ENCODE measurements around the gene RNU6-9.

Gene RNU6-9

DNA sequence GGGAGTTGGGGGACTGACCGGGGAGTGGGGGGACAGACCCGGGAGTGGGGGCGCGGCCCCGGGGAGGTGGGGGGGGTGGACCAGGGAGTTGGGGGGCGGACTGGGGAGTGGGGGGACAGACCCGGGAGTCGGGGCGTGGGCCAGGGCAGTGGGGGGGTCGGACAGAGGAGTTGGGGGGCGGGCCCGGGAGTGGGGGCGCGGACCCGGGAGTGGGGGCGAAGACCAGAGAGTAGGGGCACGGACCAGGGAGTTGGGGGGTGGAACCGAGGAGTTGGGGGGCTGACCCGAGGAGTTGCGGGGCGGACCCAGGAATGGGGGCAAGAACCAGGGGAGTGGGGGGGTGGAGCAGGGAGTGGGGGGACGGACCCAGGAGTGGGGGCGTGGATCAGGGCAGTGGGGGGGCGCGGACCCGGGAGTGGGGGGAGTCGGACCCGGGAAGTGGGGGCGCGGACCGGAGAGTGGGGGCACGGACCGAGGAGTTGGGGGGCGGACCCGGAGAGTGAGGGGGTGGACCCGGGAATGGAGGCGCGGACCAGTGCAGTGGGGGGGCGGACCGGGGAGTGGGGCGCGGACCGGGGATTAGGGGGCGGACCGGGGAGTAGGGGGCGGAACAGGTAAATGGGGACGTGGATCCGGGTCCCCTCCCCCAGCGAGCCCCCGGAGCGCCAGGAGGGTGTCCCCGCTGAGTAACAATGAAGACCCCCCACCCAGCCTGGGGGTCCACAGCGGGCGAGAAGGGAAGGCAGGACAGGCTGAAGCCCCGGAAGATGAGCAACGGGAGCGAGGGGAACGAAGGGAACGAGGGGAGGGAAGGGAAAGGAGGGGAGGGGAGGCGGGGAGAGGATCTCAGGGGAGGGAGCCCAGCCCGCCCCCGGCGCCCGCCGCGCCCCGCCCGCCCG, 19.1 kb downstream of the RNU6-9 start:
- H3K9ac ChIP-seq (ENCODE audit: low read length), result peak overlapping the region; percentile 70

DNA sequence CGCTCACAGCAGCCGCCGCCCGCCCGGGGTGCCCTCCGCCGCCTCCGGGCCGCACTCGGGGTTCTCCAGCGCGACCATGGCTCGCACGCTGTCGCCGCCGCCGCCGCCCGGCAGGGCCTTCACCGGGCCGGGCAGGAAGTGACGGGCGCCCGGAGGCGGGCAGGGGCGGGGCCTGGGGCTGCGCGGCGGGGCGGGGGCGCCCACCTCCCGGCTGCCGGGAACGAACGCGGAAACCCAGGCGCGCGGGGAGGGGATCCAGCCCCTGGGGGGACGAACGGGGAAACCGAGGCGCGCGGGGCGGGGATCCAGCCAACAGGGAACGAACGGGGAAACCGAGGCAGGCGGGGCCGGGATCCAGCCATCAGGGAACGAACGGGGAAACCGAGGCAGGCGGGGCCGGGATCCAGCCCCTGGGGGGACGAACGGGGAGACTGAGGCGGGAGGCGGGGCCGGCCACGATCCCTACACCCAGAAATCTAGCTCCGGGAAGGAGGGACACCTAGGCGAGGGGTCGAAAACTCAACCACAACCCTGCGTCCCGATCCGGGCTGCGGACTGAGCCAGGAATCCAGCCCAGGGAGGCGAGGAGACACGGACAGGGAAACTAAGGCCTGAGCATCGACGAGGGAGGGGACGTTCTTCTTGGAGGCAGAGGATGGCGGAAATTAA, 19.9 kb downstream of the RNU6-9 start, which contains the start of gene R3HDM4:
R3HDM4 (minus strand) TSS at position 140 of the 669 bp plus-strand sequence; CDS start at position 78, 62 bp downstream.
- Histone ChIP-seq H3K79me2 (ENCODE audit: insufficient read depth, low read length) (no peaks in the 10 kb centered on the region), H4K20me1 (ENCODE audit: low read depth, low read length) (no peaks in the 10 kb centered on the region), H3K9ac (ENCODE audit: low read length) (peak within 1 kb of the TSS; percentile 70), H3K9me3 (ENCODE audit: insufficient read depth, low read length) (no peaks in the 10 kb centered on the region), H3K9me2 (replicated peaks; ENCODE audit: insufficient read depth, low read length) (no peaks in the 10 kb centered on the region), H3K4me2 (ENCODE audit: low read depth, low read length, poor library complexity, severe bottlenecking) (peak within 1 kb of the TSS; percentile 76), H3K27me3 (ENCODE audit: low read length) (no peaks in the 10 kb centered on the region), H3F3A (ENCODE audit: insufficient read depth) (no peaks in the 10 kb centered on the region), H2AFZ (ENCODE audit: low read depth, low read length, severe bottlenecking) (peak within 1 kb of the TSS; percentile 94), H3K4me3 (ENCODE audit: insufficient read depth, low read length, poor library complexity, severe bottlenecking) (peak within 1 kb of the TSS; percentile 95), H3K27ac (ENCODE audit: low read depth, low read length) (no peak within 1 kb of the TSS; the same call in 1 of the 2 replicates), H3K36me3 (ENCODE audit: low read length) (no peaks in the 10 kb centered on the region)
- TF ChIP-seq, protein P1, sequence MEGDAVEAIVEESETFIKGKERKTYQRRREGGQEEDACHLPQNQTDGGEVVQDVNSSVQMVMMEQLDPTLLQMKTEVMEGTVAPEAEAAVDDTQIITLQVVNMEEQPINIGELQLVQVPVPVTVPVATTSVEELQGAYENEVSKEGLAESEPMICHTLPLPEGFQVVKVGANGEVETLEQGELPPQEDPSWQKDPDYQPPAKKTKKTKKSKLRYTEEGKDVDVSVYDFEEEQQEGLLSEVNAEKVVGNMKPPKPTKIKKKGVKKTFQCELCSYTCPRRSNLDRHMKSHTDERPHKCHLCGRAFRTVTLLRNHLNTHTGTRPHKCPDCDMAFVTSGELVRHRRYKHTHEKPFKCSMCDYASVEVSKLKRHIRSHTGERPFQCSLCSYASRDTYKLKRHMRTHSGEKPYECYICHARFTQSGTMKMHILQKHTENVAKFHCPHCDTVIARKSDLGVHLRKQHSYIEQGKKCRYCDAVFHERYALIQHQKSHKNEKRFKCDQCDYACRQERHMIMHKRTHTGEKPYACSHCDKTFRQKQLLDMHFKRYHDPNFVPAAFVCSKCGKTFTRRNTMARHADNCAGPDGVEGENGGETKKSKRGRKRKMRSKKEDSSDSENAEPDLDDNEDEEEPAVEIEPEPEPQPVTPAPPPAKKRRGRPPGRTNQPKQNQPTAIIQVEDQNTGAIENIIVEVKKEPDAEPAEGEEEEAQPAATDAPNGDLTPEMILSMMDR (IDR thresholded peaks at IDR 0.05; ENCODE audit: insufficient read depth, low read length, poor library complexity, severe bottlenecking), result no peak
- TF ChIP-seq EZH2phosphoT487 (conservative IDR thresholded peaks at IDR 0.05; ENCODE audit: low read length), result no peak

More for the DNA sequence above, 19.1 kb downstream of the RNU6-9 start:
- Histone ChIP-seq H3K36me3 (ENCODE audit: low read length) (no peaks in the 10 kb centered on the region), H3K27me3 (ENCODE audit: low read length) (no peaks in the 10 kb centered on the region), H3K4me2 (ENCODE audit: low read depth, low read length, poor library complexity, severe bottlenecking) (peak overlapping the region; percentile 76), H3F3A (ENCODE audit: insufficient read depth) (no peaks in the 10 kb centered on the region), H3K9me2 (replicated peaks; ENCODE audit: insufficient read depth, low read length) (no peaks in the 10 kb centered on the region), H3K79me2 (ENCODE audit: insufficient read depth, low read length) (no peaks in the 10 kb centered on the region), H3K9me3 (ENCODE audit: insufficient read depth, low read length) (no peaks in the 10 kb centered on the region), H3K4me3 (ENCODE audit: insufficient read depth, low read length, poor library complexity, severe bottlenecking) (peak overlapping the region; percentile 95), H3K27ac (ENCODE audit: low read depth, low read length) (no peak overlapping the region), H2AFZ (ENCODE audit: low read depth, low read length, severe bottlenecking) (no peak overlapping the region), H4K20me1 (ENCODE audit: low read depth, low read length) (no peaks in the 10 kb centered on the region)
- TF ChIP-seq, protein P1 (IDR thresholded peaks at IDR 0.05; ENCODE audit: insufficient read depth, low read length, poor library complexity, severe bottlenecking), result no peak
- TF ChIP-seq EZH2phosphoT487 (conservative IDR thresholded peaks at IDR 0.05; ENCODE audit: low read length), result no peak

DNA sequence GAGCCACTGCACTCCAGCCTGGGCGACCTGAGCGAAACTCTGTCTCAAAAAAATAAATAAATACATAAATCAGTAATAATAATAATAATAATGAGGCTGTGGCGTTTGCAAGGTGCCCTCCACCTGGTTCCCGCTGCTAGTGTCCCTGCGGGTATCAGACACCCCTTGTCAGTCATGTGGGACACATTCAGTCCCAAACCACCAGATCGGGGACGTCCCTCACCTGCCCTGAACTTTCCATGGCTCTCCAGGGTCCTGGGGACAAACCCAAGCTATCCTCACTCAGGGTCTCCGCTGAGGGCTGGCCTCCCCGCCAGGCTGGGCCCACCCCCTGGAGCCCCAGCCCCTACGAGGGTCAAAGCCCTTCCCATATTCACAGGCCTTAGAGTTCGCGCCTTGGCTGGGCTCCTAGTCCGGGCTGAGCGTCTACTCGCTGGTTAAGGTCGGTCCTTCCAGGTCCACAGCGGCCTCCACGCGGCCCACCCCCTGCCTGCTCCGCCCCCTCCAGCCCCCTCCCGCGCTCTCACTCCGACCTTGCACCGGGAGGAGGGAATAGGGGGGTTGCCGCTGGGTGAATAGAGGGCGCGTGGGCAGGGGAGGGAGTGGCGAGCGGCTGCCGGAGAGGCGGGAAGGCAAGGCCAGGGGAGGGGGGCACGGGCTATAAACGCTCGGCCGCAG, 23.5 kb downstream of the RNU6-9 start:
- H4K20me1 ChIP-seq (ENCODE audit: low read depth, low read length), result no peaks in the 10 kb centered on the region

More for the DNA sequence above, 23.5 kb downstream of the RNU6-9 start:
- Histone ChIP-seq H3K79me2 (ENCODE audit: insufficient read depth, low read length) (no peaks in the 10 kb centered on the region), H3F3A (ENCODE audit: insufficient read depth) (peaks cover 4% of the 10 kb centered on the region; the same call in 1 of the 2 replicates), H3K9me2 (replicated peaks; ENCODE audit: insufficient read depth, low read length) (no peaks in the 10 kb centered on the region), H2AFZ (ENCODE audit: low read depth, low read length, severe bottlenecking) (no peak overlapping the region), H3K27me3 (ENCODE audit: low read length) (no peaks in the 10 kb centered on the region), H3K36me3 (ENCODE audit: low read length) (no peaks in the 10 kb centered on the region), H3K9me3 (ENCODE audit: insufficient read depth, low read length) (no peaks in the 10 kb centered on the region), H3K4me2 (ENCODE audit: low read depth, low read length, poor library complexity, severe bottlenecking) (no peak overlapping the region), H3K27ac (ENCODE audit: low read depth, low read length) (no peak overlapping the region), H3K9ac (ENCODE audit: low read length) (no peak overlapping the region), H3K4me3 (ENCODE audit: insufficient read depth, low read length, poor library complexity, severe bottlenecking) (no peak overlapping the region)
- TF ChIP-seq EZH2phosphoT487 (conservative IDR thresholded peaks at IDR 0.05; ENCODE audit: low read length), result no peak
- TF ChIP-seq, protein P1 (IDR thresholded peaks at IDR 0.05; ENCODE audit: insufficient read depth, low read length, poor library complexity, severe bottlenecking), result no peak
